GM23338 (cell line): ENCODE data around the gene GOLM1.

Experiments
- CTCF ChIP-seq, 2 experiments: fragments of 200-600 bp in 1 of 2; sonication (generic) in 1 of 2; conservative IDR thresholded peaks; 2 replicates each; pipeline versions ENCODE4 v1.5.1 to v1.6.1; 2016 to 2017; ENCODE audit warnings: antibody characterized with exemption in 2 of 2, low read depth in 2 of 2, mild to moderate bottlenecking in 2 of 2, moderate library complexity in 1 of 2
- EZH2phosphoT487 ChIP-seq: fragments of 200-600 bp; sonication (generic); IDR thresholded peaks from one replicate; pipeline ENCODE4 v1.8.1; 2018; ENCODE audit warnings: antibody characterized with exemption; ENCODE audit not compliant: unreplicated experiment

GRCh38 chr9:86069206-86069869 lies 30.0 kb downstream of the GOLM1 start:
- TF ChIP-seq CTCF (conservative IDR thresholded peaks at IDR 0.05; ENCODE audit: low read depth in 2 of 2) (no peak), EZH2phosphoT487 (no peak)
